ENCODE measurements around the gene GPR132.

The GPR132 gene

DNA sequence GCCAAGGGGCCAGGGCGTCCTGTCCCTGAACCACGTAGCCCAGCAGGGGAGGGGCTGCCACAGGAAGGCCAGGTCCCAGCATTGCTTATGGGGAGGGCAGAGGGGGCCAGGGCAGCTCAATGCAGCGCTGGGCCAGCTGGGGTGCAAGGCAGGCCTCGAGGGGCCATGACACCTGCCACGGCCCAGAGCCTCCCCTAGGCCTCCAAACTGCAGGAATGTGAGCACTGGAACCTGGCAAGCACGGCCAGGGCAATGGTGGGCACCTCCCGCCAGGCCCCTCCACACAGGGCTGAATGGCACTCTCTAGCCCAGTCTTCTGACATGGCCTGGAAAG lies 32.5 kb upstream of the GPR132 start:
- Histone ChIP-seq H3K4me1 (ENCODE audit: control insufficient read depth, insufficient read depth, low read length) (peaks cover 2% of the 10 kb centered on the region), H3K27me3 (ENCODE audit: control insufficient read depth, insufficient read depth, low read length) (peaks cover 14% of the 10 kb centered on the region), H3K9me3 (ENCODE audit: control insufficient read depth, insufficient read depth, low read length) (peaks cover 5% of the 10 kb centered on the region), H3K36me3 (ENCODE audit: control insufficient read depth, insufficient read depth, low read length) (no peaks in the 10 kb centered on the region), H3K9ac (ENCODE audit: low read depth, low read length) (no peak overlapping the region), H3K4me3 (ENCODE audit: low read depth, low read length) (no peak overlapping the region)

DNA sequence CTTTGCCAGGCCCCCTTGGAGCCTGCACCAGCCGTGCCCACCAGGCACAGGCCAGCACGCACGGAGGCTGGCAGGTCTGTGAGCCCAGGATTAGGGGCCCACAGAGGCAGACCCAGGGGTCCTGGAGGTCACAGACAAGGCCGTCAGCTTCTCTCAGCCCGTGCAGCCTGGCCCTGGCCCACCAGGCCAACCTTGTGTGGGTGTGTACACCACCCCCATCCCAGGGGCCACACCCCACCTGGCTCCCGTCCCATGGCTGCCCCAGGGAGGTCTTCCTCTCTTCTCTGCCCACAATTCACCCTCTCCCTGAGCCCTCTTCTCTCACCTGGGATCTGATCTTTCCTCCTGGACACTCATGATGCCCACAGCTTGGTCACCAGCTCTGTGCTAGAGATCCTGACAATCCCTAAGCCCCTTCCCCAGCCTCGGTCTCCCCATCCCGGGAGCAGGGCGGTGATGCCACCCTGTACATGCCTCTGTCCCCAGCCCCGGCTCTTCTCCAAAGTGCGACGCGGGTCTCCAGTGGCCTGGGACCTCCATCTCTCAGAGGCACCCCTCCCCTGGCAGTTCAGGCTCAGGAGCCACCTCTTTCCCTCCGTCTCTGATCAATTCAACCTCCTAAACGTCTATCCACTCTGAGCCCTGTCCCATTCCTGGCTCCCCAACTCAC lies 31.1 kb upstream of the GPR132 start:
- Histone ChIP-seq H3K4me3 (ENCODE audit: low read depth, low read length) (no peak overlapping the region), H3K27me3 (ENCODE audit: control insufficient read depth, insufficient read depth, low read length) (peaks cover 14% of the 10 kb centered on the region), H3K9me3 (ENCODE audit: control insufficient read depth, insufficient read depth, low read length) (peaks cover 5% of the 10 kb centered on the region), H3K4me1 (ENCODE audit: control insufficient read depth, insufficient read depth, low read length) (peaks cover 2% of the 10 kb centered on the region), H3K36me3 (ENCODE audit: control insufficient read depth, insufficient read depth, low read length) (no peaks in the 10 kb centered on the region), H3K9ac (ENCODE audit: low read depth, low read length) (no peak overlapping the region)

DNA sequence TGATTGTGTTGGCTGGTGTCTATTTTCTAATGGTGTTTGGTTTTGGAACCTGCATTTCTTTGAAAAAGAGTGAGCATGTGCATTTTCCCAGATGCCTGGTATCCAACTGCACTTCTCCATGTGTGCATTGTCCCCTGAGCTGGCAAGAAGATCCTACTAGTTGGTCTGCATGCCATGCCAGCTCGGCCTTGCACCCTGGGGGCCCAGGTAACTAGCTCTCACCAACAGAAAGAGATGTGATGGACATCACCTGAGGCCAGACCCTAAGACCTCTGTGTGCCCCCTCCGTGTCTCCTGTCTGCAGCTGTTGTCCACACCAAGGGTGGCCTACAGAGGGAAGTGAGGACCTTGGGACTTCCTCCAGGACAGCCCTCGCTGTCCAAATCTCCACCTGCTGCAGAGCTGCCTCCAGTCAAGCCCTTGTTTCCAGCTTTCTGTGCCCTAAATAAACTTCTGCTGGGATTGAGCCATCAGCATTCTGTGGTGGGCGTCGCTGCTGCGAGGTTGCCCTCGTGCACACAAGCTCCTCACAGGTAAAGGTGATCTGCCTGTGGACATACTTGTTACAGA lies 30.1 kb upstream of the GPR132 start:
- H3K9ac ChIP-seq (ENCODE audit: low read depth, low read length) = no peak overlapping the region
- H3K4me3 ChIP-seq (ENCODE audit: low read depth, low read length) = no peak overlapping the region
- no peaks in the 10 kb centered on the region for H3K9me3 ChIP-seq (ENCODE audit: control insufficient read depth, insufficient read depth, low read length)
- no peaks in the 10 kb centered on the region for H3K36me3 ChIP-seq (ENCODE audit: control insufficient read depth, insufficient read depth, low read length)
- H3K4me1 ChIP-seq (ENCODE audit: control insufficient read depth, insufficient read depth, low read length) = peaks cover 2% of the 10 kb centered on the region
- peaks cover 14% of the 10 kb centered on the region for H3K27me3 ChIP-seq (ENCODE audit: control insufficient read depth, insufficient read depth, low read length)

DNA sequence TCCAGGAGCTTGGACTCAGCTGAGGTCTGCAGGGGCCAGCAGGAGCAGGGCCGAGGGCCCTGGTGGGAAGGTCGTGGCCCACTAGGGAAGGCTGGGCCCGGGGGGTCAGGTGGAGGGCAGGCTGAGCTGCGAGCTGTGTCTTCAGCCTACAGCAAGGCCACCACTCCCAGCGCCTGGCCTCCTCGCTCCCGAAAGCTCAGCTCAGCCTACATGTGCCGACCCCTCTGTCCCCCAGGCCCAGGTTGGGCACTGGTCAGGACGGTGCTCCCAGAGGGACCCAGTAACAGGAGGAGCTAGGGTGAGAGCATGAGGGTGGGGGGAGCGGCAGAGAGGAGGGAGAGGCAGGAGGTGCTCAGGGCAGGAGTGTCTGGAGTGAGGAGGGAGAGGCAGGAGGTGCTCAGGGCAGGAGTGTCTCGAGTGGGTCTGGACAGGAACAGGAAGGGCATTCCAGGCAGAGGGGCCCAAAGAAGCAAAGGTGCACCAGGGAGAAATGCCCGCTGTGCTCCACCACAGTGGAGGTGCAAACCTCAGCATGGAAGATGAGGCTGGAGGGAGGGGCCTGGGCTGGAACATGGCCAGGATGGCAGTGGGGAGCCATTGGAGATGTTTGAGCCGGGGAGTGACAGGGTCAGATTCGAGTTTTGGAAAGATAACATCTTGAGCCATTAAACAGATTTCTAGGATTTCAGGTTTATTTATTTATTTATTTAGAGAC lies 29.1 kb upstream of the GPR132 start:
- H3K9ac ChIP-seq (ENCODE audit: low read depth, low read length) = peak overlapping the region; percentile 8
- H3K4me3 ChIP-seq (ENCODE audit: low read depth, low read length) = peak overlapping the region; percentile 28
- H3K36me3 ChIP-seq (ENCODE audit: control insufficient read depth, insufficient read depth, low read length) = no peaks in the 10 kb centered on the region
- H3K9me3 ChIP-seq (ENCODE audit: control insufficient read depth, insufficient read depth, low read length) = no peaks in the 10 kb centered on the region
- H3K27me3 ChIP-seq (ENCODE audit: control insufficient read depth, insufficient read depth, low read length) = peaks cover 14% of the 10 kb centered on the region
- H3K4me1 ChIP-seq (ENCODE audit: control insufficient read depth, insufficient read depth, low read length) = peaks cover 2% of the 10 kb centered on the region

DNA sequence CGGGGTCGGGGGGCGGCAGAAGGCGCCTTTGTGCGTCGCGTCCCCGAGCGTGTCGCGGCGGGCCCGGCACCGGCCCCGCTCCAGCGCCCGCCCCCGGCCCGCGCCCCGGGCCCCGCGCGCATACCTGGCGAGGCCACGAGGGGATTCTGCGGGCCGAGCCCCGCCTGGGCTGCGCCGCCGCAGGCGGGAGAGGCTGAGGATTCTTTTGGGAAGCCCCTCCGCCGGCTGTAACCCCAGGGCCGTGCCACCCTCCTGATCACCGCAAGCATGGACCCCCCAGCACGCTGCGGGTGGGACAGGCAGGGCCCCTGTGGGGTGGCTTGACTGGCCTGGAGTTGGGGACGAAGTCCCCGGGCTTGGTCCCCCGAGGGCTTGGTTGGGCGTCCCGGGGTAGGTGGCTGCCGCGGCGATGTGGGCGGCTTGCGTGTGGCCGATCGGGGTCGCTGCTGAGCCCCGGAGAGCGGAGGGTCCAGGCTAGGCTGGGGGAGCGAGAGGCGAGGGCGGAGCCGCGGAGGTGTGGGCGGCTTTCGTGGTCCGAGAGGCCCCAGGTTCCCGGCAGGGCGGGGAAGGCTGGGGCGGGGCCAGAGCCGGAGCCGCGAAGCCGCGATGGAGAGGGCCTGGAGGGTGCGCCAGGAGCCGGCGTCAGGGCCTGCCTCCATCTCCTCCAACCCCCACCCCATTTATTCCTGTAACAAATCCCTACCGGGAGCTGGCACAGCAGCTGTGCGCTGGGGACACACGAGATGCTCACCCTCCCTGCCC lies 28.4 kb upstream of the GPR132 start:
- Histone ChIP-seq H3K36me3 (ENCODE audit: control insufficient read depth, insufficient read depth, low read length) (no peaks in the 10 kb centered on the region), H3K4me1 (ENCODE audit: control insufficient read depth, insufficient read depth, low read length) (peaks cover 2% of the 10 kb centered on the region), H3K4me3 (ENCODE audit: low read depth, low read length) (peak overlapping the region; percentile 46), H3K9ac (ENCODE audit: low read depth, low read length) (peak overlapping the region; percentile 76), H3K9me3 (ENCODE audit: control insufficient read depth, insufficient read depth, low read length) (no peaks in the 10 kb centered on the region), H3K27me3 (ENCODE audit: control insufficient read depth, insufficient read depth, low read length) (peaks cover 20% of the 10 kb centered on the region)

DNA sequence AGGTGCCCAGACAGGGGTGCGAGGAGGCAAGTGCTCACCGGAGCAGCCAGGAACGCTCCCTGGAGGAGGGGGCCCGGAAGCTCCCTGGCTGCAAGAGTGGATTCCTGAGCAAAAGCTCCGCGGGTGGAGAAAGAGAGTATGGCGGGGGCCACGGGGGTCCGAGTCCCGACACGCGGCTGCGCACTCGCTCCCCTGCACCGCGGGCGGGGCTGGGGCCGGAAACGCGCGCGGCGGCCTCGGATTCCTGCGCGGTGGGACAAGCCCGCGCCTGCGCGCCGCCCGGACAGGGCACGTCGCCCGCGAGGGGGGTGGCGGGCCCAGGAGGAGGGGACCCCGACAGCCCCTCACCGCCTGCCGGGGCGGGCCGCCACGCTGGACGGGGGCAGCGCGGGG lies 27.8 kb upstream of the GPR132 start:
- peaks cover 2% of the 10 kb centered on the region for H3K4me1 ChIP-seq (ENCODE audit: control insufficient read depth, insufficient read depth, low read length)
- H3K9me3 ChIP-seq (ENCODE audit: control insufficient read depth, insufficient read depth, low read length) = no peaks in the 10 kb centered on the region
- H3K36me3 ChIP-seq (ENCODE audit: control insufficient read depth, insufficient read depth, low read length) = no peaks in the 10 kb centered on the region
- peaks cover 23% of the 10 kb centered on the region for H3K27me3 ChIP-seq (ENCODE audit: control insufficient read depth, insufficient read depth, low read length)
- H3K9ac ChIP-seq (ENCODE audit: low read depth, low read length) = no peak overlapping the region
- H3K4me3 ChIP-seq (ENCODE audit: low read depth, low read length) = peak overlapping the region; percentile 50

DNA sequence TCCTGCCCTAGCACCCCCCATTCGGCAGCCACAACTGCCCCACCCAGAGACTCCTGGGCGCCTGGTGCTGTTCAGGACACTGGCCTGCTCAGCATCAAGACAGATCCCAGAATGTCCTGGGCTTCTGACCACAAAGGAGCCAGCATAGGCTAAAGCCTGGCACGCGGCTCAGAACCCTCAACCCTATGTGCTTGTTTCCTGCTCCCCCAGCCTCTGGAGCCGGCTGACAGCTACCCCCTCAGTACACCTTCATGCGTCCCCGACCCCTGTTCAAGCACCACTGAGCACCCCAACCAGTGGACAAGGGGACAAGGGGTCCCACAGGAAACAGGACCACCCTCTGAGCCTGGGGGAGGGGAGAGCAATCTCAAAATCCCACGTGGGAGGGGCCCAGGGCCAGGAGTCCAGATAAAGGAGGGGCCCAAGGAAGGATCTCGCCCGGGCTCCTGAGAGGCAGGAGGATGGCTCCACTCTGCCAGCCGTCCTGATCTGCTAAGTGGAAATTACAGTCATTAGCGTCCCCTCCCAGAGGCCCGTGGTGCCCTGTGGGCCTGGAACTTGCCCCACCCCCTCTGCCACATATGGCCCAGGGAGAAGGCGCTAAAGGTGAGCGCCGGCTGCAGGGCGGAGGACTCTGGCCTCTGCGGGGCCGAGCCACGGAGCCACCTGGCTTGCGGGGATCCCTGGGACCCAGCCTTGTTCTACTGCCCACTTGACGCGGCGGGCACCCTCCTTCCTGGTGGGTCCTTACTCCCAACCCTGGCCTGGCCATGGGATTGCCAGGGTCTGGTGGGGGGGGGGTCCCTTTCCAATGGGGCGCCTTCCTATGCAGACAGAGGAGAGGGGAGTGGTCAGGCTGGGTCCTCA lies 27.2 kb upstream of the GPR132 start:
- Histone ChIP-seq H3K27me3 (ENCODE audit: control insufficient read depth, insufficient read depth, low read length) (peaks cover 27% of the 10 kb centered on the region), H3K4me3 (ENCODE audit: low read depth, low read length) (peak overlapping the region; percentile 50), H3K36me3 (ENCODE audit: control insufficient read depth, insufficient read depth, low read length) (no peaks in the 10 kb centered on the region), H3K9ac (ENCODE audit: low read depth, low read length) (no peak overlapping the region), H3K9me3 (ENCODE audit: control insufficient read depth, insufficient read depth, low read length) (no peaks in the 10 kb centered on the region), H3K4me1 (ENCODE audit: control insufficient read depth, insufficient read depth, low read length) (peaks cover 2% of the 10 kb centered on the region)

DNA sequence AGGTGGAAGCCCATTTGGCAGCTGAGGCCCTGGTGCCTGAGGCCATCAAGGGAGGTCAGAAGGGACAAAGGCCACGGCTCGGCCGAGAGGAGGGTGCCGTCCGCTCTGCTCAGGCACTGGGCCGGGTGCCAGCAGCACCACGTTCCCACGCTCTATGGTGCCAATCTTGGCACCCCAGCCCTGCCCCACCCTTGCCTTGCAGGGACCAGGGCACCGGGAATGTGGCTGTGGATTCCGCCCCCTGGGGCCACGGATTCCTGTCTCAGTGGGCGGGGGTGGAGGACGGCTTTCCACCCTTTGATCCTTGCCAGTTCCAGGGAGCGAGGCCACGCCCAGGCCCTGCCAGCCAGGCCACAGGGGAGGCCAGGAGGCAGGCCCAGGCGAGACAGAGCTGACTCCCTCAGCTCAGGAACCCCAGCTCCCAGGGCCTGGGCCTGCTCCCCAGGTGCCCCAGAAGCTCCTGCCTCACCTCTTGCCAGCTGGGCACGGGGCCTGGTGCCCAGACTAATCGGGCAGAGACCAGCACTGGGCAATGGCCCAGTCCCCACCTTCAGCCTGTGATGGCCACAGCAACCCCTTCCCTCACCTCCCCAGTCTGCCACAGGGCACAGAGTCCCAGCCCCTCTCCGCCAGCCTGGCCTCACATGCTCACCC lies 26.4 kb upstream of the GPR132 start:
- H3K36me3 ChIP-seq (ENCODE audit: control insufficient read depth, insufficient read depth, low read length) = no peaks in the 10 kb centered on the region
- no peak overlapping the region for H3K4me3 ChIP-seq (ENCODE audit: low read depth, low read length)
- H3K27me3 ChIP-seq (ENCODE audit: control insufficient read depth, insufficient read depth, low read length) = peaks cover 27% of the 10 kb centered on the region
- H3K4me1 ChIP-seq (ENCODE audit: control insufficient read depth, insufficient read depth, low read length) = peaks cover 2% of the 10 kb centered on the region
- no peaks in the 10 kb centered on the region for H3K9me3 ChIP-seq (ENCODE audit: control insufficient read depth, insufficient read depth, low read length)
- H3K9ac ChIP-seq (ENCODE audit: low read depth, low read length) = no peak overlapping the region

DNA sequence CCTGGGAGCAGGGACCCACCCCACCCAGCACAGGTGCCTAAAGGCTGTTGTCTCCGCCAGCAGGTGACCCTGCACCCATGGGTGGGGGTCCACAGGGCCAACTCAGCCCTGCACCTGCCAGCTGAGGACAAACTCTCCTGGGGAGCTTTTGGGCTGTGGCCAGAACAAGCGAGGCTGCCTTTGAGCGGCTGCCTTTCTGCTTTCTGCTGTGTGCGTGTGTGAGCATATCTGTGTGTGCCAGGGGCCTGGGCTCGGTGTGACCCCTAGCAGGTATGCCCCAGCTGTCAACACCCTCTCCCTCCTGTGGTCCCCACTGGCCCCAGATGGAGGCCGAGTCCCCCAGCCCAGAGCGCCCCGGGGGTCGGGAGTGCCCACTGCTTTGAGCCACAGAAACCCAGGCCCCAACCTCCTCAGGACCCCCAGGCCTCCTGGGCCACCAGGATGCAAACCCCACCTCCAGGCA lies 25.9 kb upstream of the GPR132 start:
- Histone ChIP-seq H3K27me3 (ENCODE audit: control insufficient read depth, insufficient read depth, low read length) (peaks cover 27% of the 10 kb centered on the region), H3K9me3 (ENCODE audit: control insufficient read depth, insufficient read depth, low read length) (no peaks in the 10 kb centered on the region), H3K4me3 (ENCODE audit: low read depth, low read length) (no peak overlapping the region), H3K4me1 (ENCODE audit: control insufficient read depth, insufficient read depth, low read length) (peaks cover 2% of the 10 kb centered on the region), H3K36me3 (ENCODE audit: control insufficient read depth, insufficient read depth, low read length) (no peaks in the 10 kb centered on the region), H3K9ac (ENCODE audit: low read depth, low read length) (no peak overlapping the region)

DNA sequence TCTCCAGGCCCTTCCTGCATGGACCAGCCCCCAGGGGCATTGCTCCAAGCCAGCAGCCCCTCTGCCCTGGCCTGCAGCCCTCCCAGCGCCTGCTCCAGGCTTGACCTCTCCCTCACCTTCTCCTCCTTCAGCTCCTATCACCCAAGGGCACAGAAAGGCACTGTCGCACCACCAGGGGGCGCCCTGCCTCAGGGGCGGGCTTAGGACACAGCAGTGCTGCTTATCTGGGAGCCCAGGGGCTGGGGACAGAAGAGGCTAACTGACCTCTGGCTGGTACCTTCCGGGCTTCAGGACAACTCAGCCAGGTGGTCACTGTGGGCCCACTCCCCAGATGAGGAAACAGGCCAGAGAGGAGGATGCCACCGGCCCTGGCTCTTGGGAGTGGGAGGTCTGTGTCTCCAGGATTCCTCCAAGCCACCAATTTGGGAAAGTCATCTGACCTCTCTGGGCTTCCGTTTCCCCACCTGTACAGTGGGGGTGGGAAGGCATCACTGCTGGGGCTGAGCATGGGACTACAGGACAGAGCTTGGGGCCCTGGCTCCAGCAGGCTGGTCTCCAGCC lies 25.3 kb upstream of the GPR132 start:
- Histone ChIP-seq H3K9ac (ENCODE audit: low read depth, low read length) (no peak overlapping the region), H3K4me3 (ENCODE audit: low read depth, low read length) (no peak overlapping the region), H3K4me1 (ENCODE audit: control insufficient read depth, insufficient read depth, low read length) (peaks cover 2% of the 10 kb centered on the region), H3K9me3 (ENCODE audit: control insufficient read depth, insufficient read depth, low read length) (no peaks in the 10 kb centered on the region), H3K36me3 (ENCODE audit: control insufficient read depth, insufficient read depth, low read length) (no peaks in the 10 kb centered on the region), H3K27me3 (ENCODE audit: control insufficient read depth, insufficient read depth, low read length) (peaks cover 27% of the 10 kb centered on the region)

All from iPS-15b (cell line).